OCI-M2 (cell line): Measurements from ENCODE around the gene STRA8.
"Not testable (repeated sequence)": the region's sequence is repeated elsewhere in the genome, so short reads cannot be mapped to it uniquely, and the experiment has no call there.

Source experiments
- DNase-seq: peaks from one replicate; lab custom pipeline; 2025; ENCODE audit not compliant: unreplicated experiment; lab: John Stamatoyannopoulos, UW

Gene STRA8

DNA sequence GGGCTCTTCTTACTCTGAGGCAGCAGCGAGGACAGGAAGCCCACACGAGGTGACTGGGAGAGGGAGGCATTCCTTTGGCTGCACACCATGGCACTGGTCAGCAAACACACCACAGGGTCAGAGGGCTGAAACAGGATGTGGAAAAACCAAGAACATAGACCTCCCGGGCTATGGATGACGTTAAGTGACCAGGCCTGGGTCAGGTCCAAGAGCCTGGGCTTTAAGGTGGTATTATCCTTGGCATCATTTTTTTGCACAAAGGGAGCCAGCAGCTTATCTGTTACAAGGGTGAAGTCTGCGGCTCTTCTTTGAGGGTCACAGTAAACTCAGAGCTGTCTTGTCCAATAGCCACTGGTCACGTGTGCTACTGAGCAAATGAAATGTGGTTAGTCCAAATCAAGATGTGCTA, 29.3 kb upstream of the STRA8 start:
- no peak for DNase-seq

DNA sequence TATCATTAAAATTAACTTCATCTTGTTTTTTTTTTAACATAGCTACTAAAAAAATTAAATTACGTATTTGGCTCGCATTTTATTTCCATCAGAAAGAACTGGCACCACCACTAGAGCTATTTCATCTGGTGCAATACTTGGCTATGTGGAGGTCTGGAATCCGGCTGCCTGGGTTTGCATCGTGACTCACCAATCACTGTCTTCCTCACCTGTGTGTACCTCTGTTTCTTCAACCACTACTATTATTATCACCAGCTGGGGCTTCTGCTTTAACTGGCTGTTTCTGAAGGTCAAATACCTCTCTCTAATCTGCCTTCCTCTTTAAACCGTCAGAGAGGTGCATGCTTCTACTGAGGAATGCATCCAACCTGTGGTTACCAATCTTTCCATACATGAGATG, 28.8 kb upstream of the STRA8 start:
- DNase-seq = no peak

DNA sequence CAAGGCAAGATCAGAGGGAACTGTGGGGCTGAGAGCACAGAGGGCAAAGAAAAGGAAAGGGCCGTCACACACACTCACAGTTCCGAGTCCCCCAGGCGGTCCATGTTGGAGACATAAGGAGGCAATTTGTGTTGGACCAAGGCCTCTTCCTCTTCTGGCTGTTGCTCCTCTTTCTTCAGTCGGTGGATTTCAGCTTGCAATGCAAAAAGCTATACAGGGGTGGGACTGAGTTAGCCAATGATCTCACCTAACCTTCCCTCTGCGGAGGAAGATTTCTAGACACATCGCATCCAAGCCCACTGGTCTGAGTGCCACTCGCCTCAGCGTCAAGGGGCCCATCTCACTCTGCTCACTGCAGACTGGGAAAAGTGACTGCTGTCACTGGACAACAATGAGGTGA, 27.8 kb upstream of the STRA8 start:
- no peak for DNase-seq

- no peak for DNase-seq
Measured at GRCh38 chr7:135206941-135207391, 26.7 kb upstream of the STRA8 start.

DNA sequence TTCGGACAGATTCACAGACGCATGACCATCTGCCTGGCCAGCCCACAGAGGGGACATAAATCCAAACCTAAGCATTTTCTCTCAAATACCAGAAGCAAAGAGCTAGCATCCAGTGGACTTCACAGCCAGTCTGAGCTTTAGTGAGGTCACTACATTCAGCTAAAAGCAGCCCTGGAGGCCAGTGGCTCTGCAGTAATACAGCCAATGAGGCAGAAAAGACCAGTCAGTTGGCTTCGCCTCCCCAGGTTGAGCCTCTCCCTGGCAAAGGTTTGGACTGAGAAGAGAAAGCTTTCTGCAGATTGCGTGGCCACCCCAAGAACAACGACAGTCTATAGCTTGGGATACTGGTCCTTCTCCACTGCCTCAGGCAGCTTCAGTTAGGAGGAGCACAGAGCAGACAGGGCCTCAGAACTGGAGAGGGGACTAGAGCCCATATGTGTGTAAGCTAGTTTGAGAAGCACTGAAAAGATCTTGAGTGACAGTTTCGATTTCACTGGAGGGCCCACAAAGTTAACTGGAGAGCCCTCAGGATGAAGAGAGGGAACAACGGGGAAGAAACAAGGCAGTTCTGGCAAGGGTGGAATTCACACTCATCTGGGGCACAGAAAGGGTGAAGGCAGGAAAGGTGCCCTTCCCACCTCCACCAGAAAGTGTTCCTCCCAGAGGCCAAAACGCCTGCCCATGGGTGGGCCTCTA, 26.1 kb upstream of the STRA8 start:
- DNase-seq = no peak

- DNase-seq = no peak
Measured at GRCh38 chr7:135208102-135208793, 25.4 kb upstream of the STRA8 start.

DNA sequence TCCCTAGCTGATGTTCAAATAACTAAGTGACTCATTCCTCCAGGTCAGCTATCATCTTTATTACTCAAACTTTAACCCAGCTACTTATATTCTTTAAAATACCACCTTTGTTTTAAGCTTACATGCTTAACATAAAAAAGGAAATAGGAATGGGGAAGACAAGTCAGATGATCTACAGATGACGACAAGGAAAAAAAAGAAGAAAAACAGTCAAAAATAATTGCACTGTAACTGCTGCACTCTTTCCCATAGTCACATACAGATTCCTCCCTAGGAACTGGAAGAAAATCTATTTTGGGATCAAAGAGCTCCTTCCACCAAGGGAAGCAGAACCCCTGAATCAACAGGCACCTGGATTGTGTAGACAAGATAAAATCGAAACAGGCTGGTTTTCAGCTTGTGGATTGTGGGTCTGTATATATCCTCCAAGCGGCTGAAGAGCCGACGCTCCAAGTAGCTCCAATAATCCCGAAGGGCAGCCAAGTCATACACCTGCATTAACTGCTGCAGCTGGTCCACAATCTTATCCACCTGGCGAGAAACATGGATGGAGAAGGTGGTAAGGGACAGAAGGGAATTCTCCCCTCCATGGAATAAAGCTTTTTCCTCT, 24.3 kb upstream of the STRA8 start:
- DNase-seq = no peak

GRCh38 chr7:135210888-135211178, 22.8 kb upstream of the STRA8 start:
- DNase-seq = no peak

DNA sequence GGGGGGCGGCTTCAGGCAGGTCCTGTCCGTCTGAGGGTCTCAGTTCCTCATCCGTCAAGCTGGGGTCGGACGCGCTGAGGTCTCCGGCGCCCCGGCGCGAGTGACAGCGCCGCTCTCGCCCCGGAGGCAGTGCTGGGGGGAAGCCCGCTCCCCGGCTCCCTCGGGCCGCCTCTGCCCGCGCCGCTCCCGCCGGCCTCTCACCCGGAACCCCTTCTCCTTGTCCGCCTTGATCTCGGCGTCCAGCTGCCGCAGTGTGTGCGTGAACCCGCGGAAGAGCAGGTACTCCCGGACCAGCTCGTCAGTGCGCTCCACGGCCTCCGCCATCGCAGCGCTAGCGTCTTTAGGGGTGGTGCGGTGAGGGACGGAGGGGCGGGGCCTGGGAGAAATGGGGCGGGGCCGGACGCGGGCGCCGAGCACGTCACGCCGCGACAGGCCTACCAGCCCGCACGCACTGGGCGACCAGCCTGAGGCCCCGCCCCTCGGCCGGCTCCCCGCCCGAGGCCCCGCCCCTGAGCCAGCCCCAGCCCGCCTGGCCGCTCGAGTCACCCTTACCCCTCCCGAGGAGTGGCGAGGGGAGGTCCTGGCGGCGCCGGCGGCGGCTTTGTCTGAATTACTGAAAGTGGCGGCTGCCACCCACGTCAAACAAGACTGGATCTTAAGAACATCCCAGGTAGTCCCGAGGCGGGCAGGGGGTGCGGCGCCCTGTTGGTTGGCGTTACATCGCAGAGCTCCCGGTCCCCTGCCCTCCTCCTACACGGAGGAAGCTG, 22.3 kb upstream of the STRA8 start, which contains the start of gene WDR91:
TSS of gene WDR91 (minus strand) at position 348 of the 767 bp plus-strand sequence. CDS start at position 324, 24 bp downstream.
- DNase-seq = peak; percentile 94

DNA sequence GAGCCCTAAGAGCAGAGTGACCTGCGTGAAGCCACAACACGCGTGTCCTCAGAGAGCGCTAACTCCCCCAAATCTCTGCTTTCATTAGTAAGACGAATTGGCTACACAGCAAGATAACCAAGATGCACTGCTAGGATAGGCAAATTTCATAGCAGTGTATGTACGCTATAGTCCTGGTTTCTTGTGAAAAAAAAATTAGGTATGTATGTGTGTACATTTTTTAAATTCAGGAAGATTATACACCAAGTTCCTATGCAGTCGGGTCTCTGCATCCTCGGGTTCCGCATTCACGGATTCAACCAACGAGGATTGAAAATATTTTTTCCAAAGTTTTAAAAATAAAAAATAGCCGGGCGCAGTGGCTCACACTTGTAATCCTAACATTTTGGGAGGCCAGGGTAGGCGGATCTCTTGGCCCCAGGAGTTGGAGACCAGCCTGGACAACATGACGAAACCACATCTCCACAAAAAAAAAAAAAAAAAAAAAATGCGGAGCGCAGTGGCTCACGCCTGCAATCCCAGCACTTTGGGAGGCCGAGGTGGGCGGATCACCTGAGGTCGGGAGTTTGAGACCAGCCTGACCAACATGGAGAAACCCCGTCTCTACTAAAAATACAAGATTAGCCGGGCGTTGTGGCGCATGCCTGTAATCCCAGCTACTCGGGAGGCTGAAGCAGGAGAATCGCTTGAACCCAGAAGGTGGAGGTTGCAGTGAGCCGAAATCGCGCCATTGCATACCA, 21.5 kb upstream of the STRA8 start:
- DNase-seq = not testable (repeated sequence)

DNA sequence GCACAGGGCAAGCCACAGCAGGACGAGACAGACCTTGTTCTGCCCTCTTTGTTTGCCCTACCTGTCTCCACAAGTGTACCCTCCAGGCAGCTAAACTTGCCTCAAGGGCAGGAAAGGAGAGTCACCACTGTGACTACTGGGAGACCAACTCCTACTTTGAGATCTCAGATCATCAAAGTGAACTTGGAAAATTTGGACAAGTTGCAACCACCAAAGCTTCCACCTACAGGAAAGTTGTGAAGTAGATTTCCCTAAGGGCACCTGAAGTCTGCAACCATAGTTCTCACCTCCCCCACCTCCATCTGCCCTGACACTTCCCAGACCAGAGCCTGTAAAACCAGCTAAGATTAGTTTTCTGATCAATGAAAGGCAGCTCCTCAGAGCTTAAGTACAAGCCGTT, 19.8 kb upstream of the STRA8 start:
- no peak for DNase-seq

DNA sequence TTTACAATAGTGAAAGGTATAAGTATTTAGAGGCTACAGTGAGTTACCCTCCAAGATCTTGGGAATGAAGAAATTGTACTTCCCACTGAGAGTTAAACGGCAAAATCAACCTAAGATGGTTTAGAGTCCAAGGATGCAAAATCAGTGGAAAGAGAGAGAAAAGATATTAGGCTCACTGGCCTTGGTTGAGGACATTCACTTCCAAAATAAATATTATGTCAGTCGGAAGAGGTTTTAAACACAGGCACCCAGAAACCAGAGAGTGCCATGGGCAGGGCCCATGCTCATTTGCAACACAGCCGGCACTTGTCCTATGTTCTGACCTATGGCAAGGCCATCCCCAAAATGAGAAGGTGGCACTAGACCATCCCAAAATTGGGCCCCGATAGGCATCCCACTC, 18.5 kb upstream of the STRA8 start:
- DNase-seq = no peak

DNA sequence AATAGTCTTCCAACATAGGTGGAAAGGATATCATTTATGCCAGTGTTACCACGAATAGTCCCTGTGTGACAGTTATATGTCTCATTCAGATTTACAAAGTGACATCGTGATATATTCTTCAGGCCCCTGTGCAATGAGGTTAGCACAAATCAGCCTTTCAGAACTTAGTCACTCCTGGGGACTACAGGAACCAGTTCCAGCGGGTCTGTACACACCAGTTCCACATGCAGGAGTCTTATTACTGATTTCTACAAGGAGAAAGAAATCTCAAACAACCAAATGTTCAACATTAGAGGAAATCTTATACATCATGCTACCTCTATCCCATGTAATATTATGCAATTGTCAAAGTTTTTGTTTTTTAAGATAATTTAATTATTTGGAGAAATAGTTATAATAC, 17.9 kb upstream of the STRA8 start:
- no peak for DNase-seq

DNA sequence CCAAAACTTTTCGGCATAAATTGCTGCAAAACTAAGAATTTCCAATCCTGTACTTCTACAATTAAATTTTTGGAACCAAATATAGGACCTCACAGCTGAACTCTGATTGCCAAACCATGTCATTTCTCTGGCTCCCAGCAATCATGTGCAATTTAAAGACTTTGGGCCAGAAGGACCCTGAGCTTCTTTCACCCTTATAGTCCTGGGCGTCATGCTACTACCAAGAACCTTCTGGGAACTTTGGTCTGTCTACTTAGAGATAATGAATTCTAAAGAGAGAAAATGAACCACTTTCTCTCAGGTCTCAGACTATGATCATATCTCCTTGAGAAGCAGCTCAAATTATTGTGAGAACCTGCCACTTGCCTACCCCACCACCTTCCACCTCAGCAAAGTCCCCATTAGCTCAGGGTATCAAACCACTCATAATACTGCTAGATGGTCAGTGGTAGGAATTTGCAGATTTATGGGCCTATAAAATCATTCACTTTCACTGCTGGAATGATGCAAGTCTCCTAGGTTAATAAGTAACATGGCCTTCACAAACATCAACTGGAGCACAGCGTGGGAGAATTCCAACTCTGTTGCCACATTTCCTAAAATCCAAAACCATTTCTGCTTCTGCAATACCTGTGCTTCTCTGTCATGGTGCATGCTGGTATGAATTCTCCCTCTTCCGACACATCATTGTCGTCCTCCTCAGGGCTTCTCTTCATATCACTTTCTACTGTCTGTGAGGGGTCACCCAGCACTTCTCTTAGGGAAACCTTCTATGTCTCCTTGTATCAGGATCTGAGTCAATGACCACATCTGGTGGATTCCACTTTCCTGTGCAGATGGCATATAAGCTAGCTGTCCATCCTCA, 15.8 kb upstream of the STRA8 start:
- DNase-seq = no peak

GRCh38 chr7:135224027-135224426, 9.6 kb upstream of the STRA8 start:
- no peak for DNase-seq

- no peak for DNase-seq
Measured at GRCh38 chr7:135231686-135232085, 2.0 kb upstream of the STRA8 start.

DNA sequence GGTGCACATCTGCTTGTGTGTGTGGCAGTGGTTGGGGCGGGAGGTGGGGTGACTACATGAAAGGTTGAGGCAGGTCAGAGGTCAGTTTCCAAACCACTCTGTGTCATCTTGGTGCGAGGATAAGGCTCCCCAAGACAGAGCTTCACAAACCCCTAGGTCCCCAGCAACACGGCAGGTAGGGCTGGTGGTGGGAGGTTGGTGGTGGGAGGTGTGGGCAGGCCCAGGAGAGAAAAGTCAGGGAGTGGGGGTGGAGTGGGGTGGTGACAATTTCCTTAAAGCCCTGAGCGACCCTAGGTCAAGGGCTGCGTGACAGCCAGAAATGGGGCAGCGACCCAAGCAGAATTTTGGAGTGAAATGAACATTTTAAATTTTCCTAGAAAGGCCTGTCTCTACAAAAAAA, 1.6 kb upstream of the STRA8 start:
- no peak for DNase-seq

GRCh38 chr7:135232720-135233119, 918 bp upstream of the STRA8 start:
- no peak for DNase-seq

GRCh38 chr7:135234095-135234494, 457 bp downstream of the STRA8 start:
- not testable (repeated sequence) for DNase-seq

- DNase-seq = no peak
Measured at GRCh38 chr7:135234727-135235126, 1.1 kb downstream of the STRA8 start.
